GM12878 (cell line): ENCODE measurements around the gene EEF1E1. TPM values are rescaled to one million over a fixed set of nuclear protein-coding genes. Genes with fewer than 3 reads are reported as not detected.
"Not testable (repeated sequence)": the region's sequence is repeated elsewhere in the genome, so short reads cannot be mapped to it uniquely, and the experiment has no call there.

Experiments
- ATAC-seq: fragments of 200-7000 bp; cut with Tn5 transposase; 3 replicates; pipeline ENCODE4 v1.9.1; 2020; ENCODE audit warnings: mild to moderate bottlenecking, moderate library complexity
- BruUV-seq: library from RNA; stranded (reverse); fragments of 400-500 nt; replicated peaks from 2 replicates; lab custom pipeline; 2021; lab: Mats Ljungman, UMichigan
- CTCF ChIA-PET: fragments of 300-600 bp; sonication (Branson Sonifier 250); formaldehyde crosslinking; extraction: SDS; loops from one replicate; lab custom pipeline; 2021; ENCODE audit warnings: inconsistent platforms; lab: Yijun Ruan, JAX
- POLR2A ChIA-PET: fragments of 350-600 bp; formaldehyde crosslinking; extraction: SDS; loops from one replicate; lab custom pipeline; 2021; ENCODE audit warnings: inconsistent platforms; lab: Charles Lee
- RAD21 ChIA-PET: fragments of 300-600 bp; sonication (Branson Sonifier 250); formaldehyde crosslinking; loops from one replicate; lab custom pipeline; 2023; ENCODE audit warnings: antibody characterized with exemption; ENCODE audit not compliant: unreplicated experiment; lab: Charles Lee
- SMC1A ChIA-PET: fragments of 300-600 bp; sonication (Branson Sonifier 250); formaldehyde crosslinking; loops from one replicate; lab custom pipeline; 2023; ENCODE audit not compliant: unreplicated experiment, uncharacterized antibody; lab: Charles Lee
- DNase-seq: peaks from one replicate; pipeline ENCODE4 v3.0.0-alpha.2; 2011; ENCODE audit warnings: low read depth, low spot score
- FAIRE-seq: peaks from 3 replicates; lab custom pipeline; 2011; peaks lifted over from hg19 to GRCh38; lab: Jason Lieb, UNC
- H2AFZ ChIP-seq: 2 replicates; pipeline ENCODE4 v1.6.0; 2011; ENCODE audit warnings: low read depth, low read length, control low read depth; ENCODE audit not compliant: control insufficient read depth
- H3K27ac ChIP-seq: 2 replicates; pipeline ENCODE4 v1.5.1; 2011; ENCODE audit warnings: control low read depth; ENCODE audit not compliant: control insufficient read depth, insufficient read depth
- H3K27me3 ChIP-seq, 2 experiments: replicated peaks in 1 of 2; 2 replicates each; pipeline versions ENCODE4 v1.6.0 to v1.6.1; 2011; ENCODE audit warnings: low read length in 1 of 2; ENCODE audit not compliant: control insufficient read depth in 2 of 2, insufficient read depth in 2 of 2
- H3K36me3 ChIP-seq, 2 experiments: 2 replicates each; pipeline ENCODE4 v1.5.1; 2011; ENCODE audit warnings: low read length in 1 of 2; ENCODE audit not compliant: control insufficient read depth in 2 of 2, insufficient read depth in 2 of 2
- H3K4me1 ChIP-seq: 2 replicates; pipeline ENCODE4 v1.6.1; 2011; ENCODE audit warnings: mild to moderate bottlenecking, low read length, moderate library complexity, mixed read lengths; ENCODE audit not compliant: control insufficient read depth, insufficient read depth
- H3K4me2 ChIP-seq: 2 replicates; pipeline ENCODE4 v1.6.0; 2011; ENCODE audit warnings: control low read depth; ENCODE audit not compliant: control insufficient read depth, insufficient read depth
- H3K4me3 ChIP-seq: fragments of 200-600 bp; sonication (generic); 2 replicates; pipeline ENCODE4 v1.5.1; 2016
- H3K79me2 ChIP-seq: 2 replicates; pipeline ENCODE4 v1.6.0; 2011; ENCODE audit warnings: low read length; ENCODE audit not compliant: control insufficient read depth, insufficient read depth
- H3K9ac ChIP-seq: 2 replicates; pipeline ENCODE4 v1.8.0; 2011; ENCODE audit warnings: low read length, control low read depth, mixed read lengths; ENCODE audit not compliant: control insufficient read depth, insufficient read depth
- H3K9me3 ChIP-seq: replicated peaks from 3 replicates; pipeline ENCODE4 v1.5.1; 2011; ENCODE audit warnings: mild to moderate bottlenecking, low read length; ENCODE audit not compliant: control insufficient read depth, insufficient read depth
- H4K20me1 ChIP-seq: 2 replicates; pipeline ENCODE4 v1.6.0; 2011; ENCODE audit not compliant: control insufficient read depth, insufficient read depth
- CHD1 ChIP-seq: IDR thresholded peaks from 2 replicates; pipeline ENCODE4 v1.6.1; 2012; ENCODE audit warnings: low read depth, low read length, improper control_type of control experiment
- KDM1A ChIP-seq: fragments of 200-600 bp; sonication (generic); IDR thresholded peaks from 2 replicates; pipeline ENCODE4 v1.6.1; 2016; ENCODE audit warnings: borderline replicate concordance
- NBN ChIP-seq: fragments of 450-650 bp; IDR thresholded peaks from 2 replicates; pipeline ENCODE4 v1.6.1; 2016
- STAT1 ChIP-seq: fragments of 450-650 bp; conservative IDR thresholded peaks from 2 replicates; pipeline ENCODE4 v1.6.1; 2014; ENCODE audit warnings: antibody characterized with exemption, mild to moderate bottlenecking
- WGBS: methylation state at CpG from one replicate; pipeline ENCODE4 v1.1.6; 2016; ENCODE audit warnings: low lambda C conversion rate; ENCODE audit not compliant: insufficient replicate concordance, insufficient coverage; ENCODE audit errors: missing lambda C conversion rate; 5-methylcytosine and 5-hydroxymethylcytosine counted together
- in situ Hi-C: fragments of 300-500 bp; cut with MboI; formaldehyde crosslinking; loops from 9 replicates; pipeline ENCODE4 v1.14.3; 2018; ENCODE audit warnings: mixed read lengths
- intact Hi-C: fragments of 100-400 bp; cut with micrococcal nuclease; formaldehyde crosslinking; loops from one replicate; pipeline ENCODE4 v1.14.2; 2022; ENCODE audit not compliant: unreplicated experiment
- polyA plus RNA-seq, 11 experiments: library from polyadenylated mRNA; depleted of rRNA in 4 of 11; unstranded in 6 of 11; stranded (reverse) in 5 of 11; fragments of >200 nt; fragmentation: Nextera tagmentation in 4 of 11; fragmentation: Illumina TruSeq in 1 of 11; extraction: Ambion mirVana in 4 of 11; extraction: Trizol in 1 of 11; gene quantifications; 1 replicate in 1 of 11; 2 replicates in 10 of 11; pipeline versions ENCODE4 v1.2.1 to v1.2.3, GENCODE V29; 2011 to 2016; ENCODE audit warnings: inconsistent platforms in 2 of 11, missing spikeins in 2 of 11, low read depth in 1 of 11
- total RNA-seq, 4 experiments: library from RNA; depleted of rRNA in 3 of 4; stranded (reverse); fragments of >200 nt in 3 of 4; fragmentation: Illumina TruSeq in 1 of 4; extraction: Trizol in 1 of 4; gene quantifications; 2 replicates each; pipeline versions ENCODE4 v1.2.1 to v1.2.3, GENCODE V29; 2013 to 2021
- TF ChIP-seq, protein P1 (sequence below): fragments of 450-650 bp; IDR thresholded peaks from 2 replicates; pipeline ENCODE4 v1.6.1; 2018; ENCODE audit warnings: mild to moderate bottlenecking, low read depth, moderate library complexity; ENCODE audit not compliant: partially characterized antibody

The EEF1E1 gene
- total and polyA plus RNA-seq, 10 of the 15 experiments (the other 5 are each of a cell fraction or from before 2014, with no cell fraction given) = 55.3 to 668 (median 121) TPM

DNA sequence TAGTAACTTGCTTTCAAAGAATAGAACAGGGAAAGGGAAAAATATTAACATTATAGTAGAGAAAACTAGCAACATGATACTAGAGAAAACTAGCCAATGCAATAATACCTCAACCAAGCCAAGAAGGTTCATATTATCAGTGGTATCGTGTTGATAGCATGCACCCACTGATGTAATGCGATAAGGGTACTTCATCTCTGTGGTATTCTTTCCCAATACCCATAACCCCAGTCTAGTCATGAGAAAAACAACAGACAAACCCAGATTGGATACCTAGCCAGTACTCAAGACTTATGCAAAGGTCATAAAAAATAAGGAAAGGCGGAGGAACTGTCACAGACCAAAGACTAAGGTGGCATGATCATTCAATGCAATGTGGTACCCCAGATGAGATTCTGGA is 59.1 kb downstream of the EEF1E1 start (continued):
- TF ChIP-seq, protein P1, sequence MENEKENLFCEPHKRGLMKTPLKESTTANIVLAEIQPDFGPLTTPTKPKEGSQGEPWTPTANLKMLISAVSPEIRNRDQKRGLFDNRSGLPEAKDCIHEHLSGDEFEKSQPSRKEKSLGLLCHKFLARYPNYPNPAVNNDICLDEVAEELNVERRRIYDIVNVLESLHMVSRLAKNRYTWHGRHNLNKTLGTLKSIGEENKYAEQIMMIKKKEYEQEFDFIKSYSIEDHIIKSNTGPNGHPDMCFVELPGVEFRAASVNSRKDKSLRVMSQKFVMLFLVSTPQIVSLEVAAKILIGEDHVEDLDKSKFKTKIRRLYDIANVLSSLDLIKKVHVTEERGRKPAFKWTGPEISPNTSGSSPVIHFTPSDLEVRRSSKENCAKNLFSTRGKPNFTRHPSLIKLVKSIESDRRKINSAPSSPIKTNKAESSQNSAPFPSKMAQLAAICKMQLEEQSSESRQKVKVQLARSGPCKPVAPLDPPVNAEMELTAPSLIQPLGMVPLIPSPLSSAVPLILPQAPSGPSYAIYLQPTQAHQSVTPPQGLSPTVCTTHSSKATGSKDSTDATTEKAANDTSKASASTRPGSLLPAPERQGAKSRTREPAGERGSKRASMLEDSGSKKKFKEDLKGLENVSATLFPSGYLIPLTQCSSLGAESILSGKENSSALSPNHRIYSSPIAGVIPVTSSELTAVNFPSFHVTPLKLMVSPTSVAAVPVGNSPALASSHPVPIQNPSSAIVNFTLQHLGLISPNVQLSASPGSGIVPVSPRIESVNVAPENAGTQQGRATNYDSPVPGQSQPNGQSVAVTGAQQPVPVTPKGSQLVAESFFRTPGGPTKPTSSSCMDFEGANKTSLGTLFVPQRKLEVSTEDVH = no peak
- no peak for TF ChIP-seq CHD1
- TF ChIP-seq, all 136 proteins: peak for 0

DNA sequence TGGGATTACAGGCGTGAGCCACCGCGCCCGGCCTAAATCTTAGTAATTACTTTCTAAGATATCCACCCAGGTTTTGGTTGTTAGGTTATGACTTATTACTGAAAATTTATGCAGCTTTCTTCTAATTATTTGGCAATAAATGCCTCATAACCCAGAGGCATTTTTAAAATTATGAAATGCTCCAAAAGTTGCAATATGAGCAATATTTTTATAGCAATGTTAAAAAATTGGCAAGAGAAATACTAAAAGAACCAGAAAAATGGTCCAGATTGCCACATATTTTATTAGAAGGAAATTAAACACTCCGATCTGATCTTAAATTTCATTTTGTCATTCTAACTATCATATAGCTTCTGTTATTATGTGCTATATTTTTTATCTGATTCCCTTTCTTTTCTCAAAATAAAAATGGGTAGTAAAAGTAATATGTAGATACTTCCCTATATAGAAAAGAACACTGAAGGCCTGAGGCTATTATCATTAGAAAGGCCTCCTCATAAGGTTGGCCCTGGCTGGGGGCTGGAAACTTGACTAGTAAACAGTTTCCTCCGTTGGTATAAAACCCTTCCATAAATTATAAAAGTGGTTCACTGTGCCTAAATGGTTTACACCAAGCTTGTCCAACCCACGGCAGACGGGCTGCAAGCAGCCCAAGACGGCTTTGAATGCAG is 60.3 kb downstream of the EEF1E1 start:
- TF ChIP-seq, protein P1 = no peak
- TF ChIP-seq KDM1A (no peak), STAT1 (no peak), NBN (no peak)
- TF ChIP-seq, all 136 proteins: peak for 0
- Histone ChIP-seq H3K36me3 (no peaks in the 10 kb centered on the region), H3K79me2 (no peaks in the 10 kb centered on the region), H3K27me3 (no peaks in the 10 kb centered on the region), H3K9me3 (no peaks in the 10 kb centered on the region; the same call in 2 of the 3 replicates), H3K4me1 (no peaks in the 10 kb centered on the region), H3K27ac (no peak overlapping the region), H3K4me3 (no peak overlapping the region), H2AFZ (no peak overlapping the region), H3K9ac (no peak overlapping the region), H4K20me1 (no peaks in the 10 kb centered on the region), H3K4me2 (no peak overlapping the region)
- ChIA-PET POLR2A (no interaction called here), SMC1A (interaction anchor here (1.0 to 1.4 kb wide), 2 partner anchors 16 to 27 kb away, joined by 4 read pairs; no protein-coding TSS in a partner anchor), CTCF (interaction anchor here (1.4 to 1.6 kb wide), 3 partner anchors 15 to 36 kb away, joined by 3 to 4 read pairs (median 4); no protein-coding TSS in a partner anchor), RAD21 (no interaction called here)
- WGBS = 98% methylated on average over 9 of the region's 9 CpGs
- ATAC-seq (no peak), FAIRE-seq (no peak), DNase-seq (no peak)
- in situ Hi-C loops (no loop called here), intact Hi-C loops (no loop called here)
- no TSS peak for BruUV-seq

DNA sequence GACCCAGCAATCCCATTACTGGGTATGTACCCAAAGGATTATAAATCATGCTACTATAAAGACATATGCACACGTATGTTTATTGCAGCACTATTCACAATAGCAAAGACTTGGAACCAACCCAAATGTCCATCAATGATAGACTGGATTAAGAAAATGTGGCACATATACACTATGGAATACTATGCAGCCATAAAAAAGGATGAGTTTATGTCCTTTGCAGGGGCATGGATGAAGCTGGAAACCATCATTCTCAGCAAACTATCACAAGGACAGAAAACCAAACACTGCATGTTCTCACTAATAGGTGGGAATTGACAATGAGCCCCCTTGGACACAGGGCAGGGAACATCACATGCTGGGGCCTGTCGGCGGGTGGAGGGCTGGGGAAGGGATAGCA is 68.2 kb downstream of the EEF1E1 start:
- H4K20me1 ChIP-seq, H3K36me3 ChIP-seq, SMC1A ChIA-PET, ATAC-seq, CTCF ChIA-PET, H3K4me2 ChIP-seq, in situ Hi-C loops, H3K79me2 ChIP-seq, intact Hi-C loops, H3K4me1 ChIP-seq, H3K9me3 ChIP-seq, H3K27me3 ChIP-seq, RAD21 ChIA-PET, H3K4me3 ChIP-seq, H3K27ac ChIP-seq, FAIRE-seq, H2AFZ ChIP-seq, H3K9ac ChIP-seq, DNase-seq, POLR2A ChIA-PET, BruUV-seq: not testable (repeated sequence)
- 85% methylated on average over 3 of the region's 3 CpGs for WGBS
